Measurements from ENCODE around the gene TPRN. TPM values are rescaled to one million over a fixed set of nuclear protein-coding genes. Genes with fewer than 3 reads are reported as not detected.
A peak's percentile ranks its signal among the peaks of the same experiment; 100 is the strongest.

Gene TPRN
- total RNA-seq, 2 experiments from 2014 or later, result 5.7 to 6.6 TPM

DNA sequence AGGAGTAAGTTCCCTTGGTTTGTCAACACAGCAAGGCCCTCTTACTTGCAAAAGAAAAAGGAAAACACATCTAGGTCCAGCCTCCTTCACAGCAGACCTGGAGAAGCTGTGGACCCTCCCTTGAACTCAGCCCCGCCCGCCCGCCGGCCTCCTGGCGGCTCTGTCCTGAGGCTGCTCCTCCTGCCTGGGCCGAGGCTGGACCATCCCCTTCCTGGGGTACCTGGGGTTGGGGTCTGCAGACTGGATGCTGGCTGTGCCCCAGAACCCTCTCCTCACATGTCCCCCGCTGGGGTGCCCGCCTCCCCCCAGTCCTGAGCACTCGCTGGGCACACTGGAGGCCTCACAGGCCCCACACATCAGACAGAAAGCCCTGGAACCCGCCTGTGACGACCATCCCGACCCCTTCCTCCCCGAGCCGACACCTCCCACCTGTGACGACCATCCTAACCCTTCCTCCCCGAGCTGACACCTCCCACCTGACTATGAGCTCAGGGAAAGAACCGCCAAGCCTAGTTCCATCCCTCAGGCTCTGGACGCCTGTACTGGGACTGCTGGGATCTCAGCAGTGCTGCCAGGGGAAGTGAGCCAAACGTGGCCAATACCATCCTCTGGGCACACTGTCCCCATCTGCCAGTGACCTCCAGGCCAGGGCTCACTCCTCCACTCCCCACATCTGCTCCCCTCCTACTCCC is 21.5 kb downstream of the TPRN start:
- intact Hi-C loops (cut with micrococcal nuclease), result loop anchor here (10.0 kb wide), 1 partner anchor 54 kb away; no protein-coding TSS in a partner anchor
- POLR2A ChIA-PET, result interaction anchor here (0.9 to 1.1 kb wide), 3 partner anchors 8 to 30 kb away, joined by 3 to 4 read pairs (median 3); no protein-coding TSS in a partner anchor
- no peak for ATAC-seq

DNA sequence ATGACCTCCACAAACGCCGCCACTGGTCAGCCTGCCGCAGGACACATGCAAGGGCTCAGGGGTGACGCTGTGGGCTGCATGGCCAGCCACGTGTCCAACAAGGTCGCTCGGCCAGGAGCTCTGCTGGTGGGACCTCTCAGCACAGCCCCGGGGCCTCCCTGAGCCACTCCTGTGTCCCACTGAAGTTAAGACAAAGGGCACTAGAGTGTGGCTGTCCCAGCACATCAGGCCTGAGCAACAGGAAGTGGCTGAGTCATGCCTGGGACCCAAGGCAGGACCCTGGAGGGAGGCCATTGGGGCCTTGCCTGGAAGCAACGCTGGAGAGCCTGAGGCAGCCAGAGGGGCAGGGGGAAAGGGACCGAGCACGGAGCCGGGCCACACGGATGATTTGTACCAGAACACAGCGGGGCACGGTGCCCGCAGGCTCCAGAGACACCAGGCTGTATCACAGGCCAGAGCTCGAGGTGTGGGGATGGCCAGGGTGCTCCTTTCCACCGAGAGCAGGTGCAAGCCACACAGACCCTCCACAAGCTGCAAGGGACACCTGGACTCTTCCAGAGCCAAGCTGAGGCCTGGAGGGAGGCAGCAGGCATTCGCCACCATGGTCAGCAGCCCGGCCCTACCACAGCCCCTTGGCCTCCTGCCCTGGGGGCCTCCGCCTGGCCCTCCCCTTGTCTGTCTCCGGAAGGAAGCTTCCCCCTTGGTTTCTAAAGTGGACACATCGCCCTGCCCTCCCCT is 22.2 kb downstream of the TPRN start:
- no peak for DNase-seq
- CTCF ChIA-PET, result interaction anchor here (0.9 to 2.0 kb wide), 4 partner anchors 8 to 58 kb away, joined by 3 to 9 read pairs (median 4); partner anchors contain the start of genes LRRC26 and RNF224
- Mint-ChIP-seq H3K4me1 (ENCODE audit: low read depth) (peaks cover 5% of the 10 kb centered on the region), H3K9me3 (no peaks in the 10 kb centered on the region), H3K4me3 (no peak overlapping the region), H3K36me3 (ENCODE audit: low read depth) (peaks cover 4% of the 10 kb centered on the region), H3K27ac (no peak overlapping the region), H3K27me3 (no peaks in the 10 kb centered on the region)
- no peak for ATAC-seq
- intact Hi-C loops (cut with micrococcal nuclease), result loop anchor here (10.0 kb wide), 1 partner anchor 54 kb away; no protein-coding TSS in a partner anchor
- POLR2A ChIA-PET, result interaction anchor here (0.6 to 1.1 kb wide), 4 partner anchors 8 to 29 kb away, joined by 3 to 4 read pairs (median 3); partner anchors contain the start of gene TPRN
- TF ChIP-seq, protein P1, sequence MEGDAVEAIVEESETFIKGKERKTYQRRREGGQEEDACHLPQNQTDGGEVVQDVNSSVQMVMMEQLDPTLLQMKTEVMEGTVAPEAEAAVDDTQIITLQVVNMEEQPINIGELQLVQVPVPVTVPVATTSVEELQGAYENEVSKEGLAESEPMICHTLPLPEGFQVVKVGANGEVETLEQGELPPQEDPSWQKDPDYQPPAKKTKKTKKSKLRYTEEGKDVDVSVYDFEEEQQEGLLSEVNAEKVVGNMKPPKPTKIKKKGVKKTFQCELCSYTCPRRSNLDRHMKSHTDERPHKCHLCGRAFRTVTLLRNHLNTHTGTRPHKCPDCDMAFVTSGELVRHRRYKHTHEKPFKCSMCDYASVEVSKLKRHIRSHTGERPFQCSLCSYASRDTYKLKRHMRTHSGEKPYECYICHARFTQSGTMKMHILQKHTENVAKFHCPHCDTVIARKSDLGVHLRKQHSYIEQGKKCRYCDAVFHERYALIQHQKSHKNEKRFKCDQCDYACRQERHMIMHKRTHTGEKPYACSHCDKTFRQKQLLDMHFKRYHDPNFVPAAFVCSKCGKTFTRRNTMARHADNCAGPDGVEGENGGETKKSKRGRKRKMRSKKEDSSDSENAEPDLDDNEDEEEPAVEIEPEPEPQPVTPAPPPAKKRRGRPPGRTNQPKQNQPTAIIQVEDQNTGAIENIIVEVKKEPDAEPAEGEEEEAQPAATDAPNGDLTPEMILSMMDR (IDR thresholded peaks at IDR 0.05), result no peak

More for the DNA sequence above, 21.5 kb downstream of the TPRN start:
- no peak overlapping the region for H3K4me3 Mint-ChIP-seq
- CTCF ChIA-PET, result interaction anchor here (0.9 to 1.4 kb wide), 2 partner anchors 17 to 57 kb away, joined by 3 to 4 read pairs; no protein-coding TSS in a partner anchor
- H3K27me3 Mint-ChIP-seq, result no peaks in the 10 kb centered on the region
- H3K36me3 Mint-ChIP-seq (ENCODE audit: low read depth), result peaks cover 4% of the 10 kb centered on the region
- no peak for DNase-seq
- no peak overlapping the region for H3K27ac Mint-ChIP-seq
- H3K9me3 Mint-ChIP-seq, result no peaks in the 10 kb centered on the region
- TF ChIP-seq, protein P1 (IDR thresholded peaks at IDR 0.05), result no peak
- H3K4me1 Mint-ChIP-seq (ENCODE audit: low read depth), result peaks cover 1% of the 10 kb centered on the region

DNA sequence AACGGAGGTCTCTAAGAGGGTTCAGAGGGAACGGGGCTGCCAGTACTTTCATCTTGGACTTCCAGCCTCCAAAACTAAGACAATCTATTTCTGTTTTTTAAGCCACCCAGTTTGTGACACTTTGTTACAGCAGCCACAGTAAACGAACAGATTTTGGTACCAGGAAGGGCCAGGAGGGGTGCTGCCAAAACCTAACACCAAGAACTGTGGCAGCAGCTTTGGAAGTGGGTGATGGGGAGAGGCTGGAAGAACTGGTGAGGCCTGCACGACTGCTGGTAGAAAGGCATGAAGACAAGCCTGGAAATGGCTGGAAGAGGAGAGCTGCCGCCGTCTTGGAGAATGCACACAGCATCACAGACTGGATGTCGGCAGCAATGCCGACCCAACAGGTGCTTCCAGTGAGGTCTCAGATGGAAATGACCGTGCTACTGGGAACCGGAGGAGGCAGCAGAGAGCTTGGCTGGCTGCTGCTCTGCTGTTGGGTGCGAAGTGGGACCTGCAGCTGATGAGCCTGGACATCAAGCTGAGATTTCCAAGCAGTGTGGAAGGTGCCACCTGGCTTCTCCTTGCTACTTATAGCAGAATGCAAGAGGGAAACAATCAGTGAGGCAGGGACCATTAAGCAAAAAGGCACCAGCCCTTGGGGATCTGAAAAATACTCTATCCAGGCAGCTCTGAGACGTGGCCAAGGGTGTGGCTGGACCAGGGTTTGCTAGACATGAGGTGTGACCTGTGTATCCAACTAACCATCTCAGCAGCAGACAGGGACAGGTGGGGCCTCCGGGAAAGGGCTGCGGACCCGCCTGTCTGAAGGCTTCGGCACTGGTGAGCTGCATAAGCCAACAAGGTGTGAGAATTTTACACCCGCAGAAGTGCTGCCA is 24.0 kb downstream of the TPRN start:
- Mint-ChIP-seq H3K9me3 (no peaks in the 10 kb centered on the region), H3K4me1 (ENCODE audit: low read depth) (peaks cover 5% of the 10 kb centered on the region), H3K36me3 (ENCODE audit: low read depth) (no peaks in the 10 kb centered on the region), H3K27me3 (peaks cover 3% of the 10 kb centered on the region), H3K27ac (no peak overlapping the region), H3K4me3 (no peak overlapping the region)
- intact Hi-C loops (cut with micrococcal nuclease), result loop anchor here (10.0 kb wide), 1 partner anchor 52 kb away; no protein-coding TSS in a partner anchor
- peak; percentile 52 for ATAC-seq
- CTCF ChIA-PET, result interaction anchor here (0.6 to 2.2 kb wide), 14 partner anchors 10 to 130 kb away, joined by 3 to 9 read pairs (median 4); partner anchors contain the start of genes ANAPC2, NPDC1, RNF224 and SSNA1
- DNase-seq, result no peak
- TF ChIP-seq, protein P1 (IDR thresholded peaks at IDR 0.05), result peak; percentile 56
- POLR2A ChIA-PET, result interaction anchor here (1.0 to 3.6 kb wide), 6 partner anchors 8 to 106 kb away, joined by 3 to 28 read pairs (median 3); partner anchors contain the start of genes ANAPC2, SAPCD2 and SSNA1

DNA sequence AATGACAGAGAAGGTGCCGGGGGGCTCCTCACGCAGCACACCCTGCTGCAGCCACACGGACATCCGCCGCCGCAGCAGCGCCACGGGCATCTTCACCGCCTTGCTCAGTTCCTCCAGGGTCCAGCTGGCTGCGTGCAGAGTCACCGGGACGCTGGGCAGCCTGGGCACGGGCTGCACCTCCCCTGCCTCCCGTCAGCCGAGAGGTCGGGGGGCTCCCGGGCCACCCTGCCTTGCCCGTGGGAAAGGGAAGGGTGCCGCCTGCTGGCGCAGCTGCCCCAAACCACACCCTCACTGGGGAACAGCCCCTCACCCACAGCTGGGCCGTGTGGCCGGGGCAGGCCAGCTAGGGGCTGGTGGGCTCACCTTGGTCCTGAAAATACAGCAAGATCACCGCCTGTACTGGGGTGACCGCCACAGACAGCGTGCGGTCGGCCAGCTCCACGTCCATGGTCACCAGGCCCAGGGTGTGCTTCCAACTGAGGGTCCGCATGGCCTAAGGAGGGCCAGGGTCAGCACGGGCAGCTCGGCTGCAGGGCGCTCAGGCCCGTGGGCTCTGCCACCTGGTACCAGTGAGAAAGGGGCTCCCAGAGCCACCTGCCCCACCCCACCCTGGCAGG is 25.1 kb downstream of the TPRN start:
- CTCF ChIA-PET, result interaction anchor here (1.0 to 2.2 kb wide), 8 partner anchors 9 to 129 kb away, joined by 3 to 8 read pairs (median 4); partner anchors contain the start of genes MAN1B1 and NPDC1
- TF ChIP-seq, protein P1 (IDR thresholded peaks at IDR 0.05), result peak; percentile 53
- Mint-ChIP-seq H3K4me3 (no peak overlapping the region), H3K4me1 (ENCODE audit: low read depth) (peaks cover 5% of the 10 kb centered on the region), H3K36me3 (ENCODE audit: low read depth) (no peaks in the 10 kb centered on the region), H3K27me3 (peaks cover 5% of the 10 kb centered on the region), H3K27ac (no peak overlapping the region), H3K9me3 (no peaks in the 10 kb centered on the region)
- intact Hi-C loops (cut with micrococcal nuclease), result loop anchor here (10.0 kb wide), 1 partner anchor 51 kb away; no protein-coding TSS in a partner anchor
- peak; percentile 29 for ATAC-seq
- no peak for DNase-seq
- POLR2A ChIA-PET, result interaction anchor here (0.8 to 3.6 kb wide), 4 partner anchors 10 to 47 kb away, joined by 3 to 28 read pairs (median 7); partner anchors contain the start of genes ANAPC2 and SSNA1
